ENCODE data around the gene HMGCS1.
"Not testable (repeated sequence)": the region's sequence is repeated elsewhere in the genome, so short reads cannot be mapped to it uniquely, and the experiment has no call there.

Gene HMGCS1

DNA sequence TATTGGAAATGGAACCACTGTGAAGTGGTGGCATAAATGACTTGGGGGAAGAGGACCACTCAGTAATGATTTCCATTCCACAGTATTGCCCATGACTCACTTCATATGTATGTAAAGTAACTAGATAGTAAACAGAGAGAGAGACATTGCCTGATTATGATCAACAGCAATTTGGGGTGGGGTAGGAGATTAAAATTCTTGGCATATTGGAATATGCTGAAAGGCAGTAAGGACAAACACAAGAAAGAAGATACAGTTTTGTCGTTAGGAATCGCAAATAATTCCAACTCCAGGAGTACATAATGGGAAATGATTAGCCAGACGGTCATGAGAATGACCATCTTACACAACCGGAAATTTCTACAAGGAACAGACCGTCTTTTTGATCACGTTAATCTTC is 1.5 kb upstream of the HMGCS1 start:
- in situ Hi-C loops (cut with HindIII; ENCODE audit: low sequenced_read_pairs), result no loop called here
- DNase-seq (ENCODE audit: low read depth), result no peak

DNA sequence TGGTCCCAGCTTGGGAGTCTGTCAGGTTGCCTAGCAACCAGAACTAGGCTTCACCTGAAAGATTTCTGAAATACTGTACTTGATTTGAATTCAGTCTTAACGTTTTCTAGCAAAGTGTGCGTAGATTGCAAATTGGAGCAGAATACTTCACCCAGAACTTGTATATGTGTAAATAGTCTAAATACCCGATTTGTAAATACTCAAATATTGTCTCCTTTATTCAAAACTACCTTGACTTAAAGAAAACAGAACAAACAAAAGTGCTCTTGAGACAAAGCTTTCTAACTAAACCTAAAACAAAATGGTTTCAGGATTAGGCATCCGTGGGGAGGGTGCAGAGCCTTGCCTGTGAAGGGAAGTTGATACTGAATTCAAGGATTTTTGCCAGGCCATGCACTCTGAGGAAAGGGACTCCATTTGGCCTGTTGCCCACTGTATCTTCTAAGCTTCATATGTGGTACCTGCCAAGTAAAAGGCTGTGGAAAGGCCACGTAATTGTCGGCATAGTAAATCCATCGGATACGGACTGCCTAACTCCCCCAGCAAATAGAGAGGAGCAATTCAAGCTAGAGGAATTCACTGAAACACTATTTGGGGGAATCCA is 744 bp upstream of the HMGCS1 start:
- TF ChIP-seq, protein P1, sequence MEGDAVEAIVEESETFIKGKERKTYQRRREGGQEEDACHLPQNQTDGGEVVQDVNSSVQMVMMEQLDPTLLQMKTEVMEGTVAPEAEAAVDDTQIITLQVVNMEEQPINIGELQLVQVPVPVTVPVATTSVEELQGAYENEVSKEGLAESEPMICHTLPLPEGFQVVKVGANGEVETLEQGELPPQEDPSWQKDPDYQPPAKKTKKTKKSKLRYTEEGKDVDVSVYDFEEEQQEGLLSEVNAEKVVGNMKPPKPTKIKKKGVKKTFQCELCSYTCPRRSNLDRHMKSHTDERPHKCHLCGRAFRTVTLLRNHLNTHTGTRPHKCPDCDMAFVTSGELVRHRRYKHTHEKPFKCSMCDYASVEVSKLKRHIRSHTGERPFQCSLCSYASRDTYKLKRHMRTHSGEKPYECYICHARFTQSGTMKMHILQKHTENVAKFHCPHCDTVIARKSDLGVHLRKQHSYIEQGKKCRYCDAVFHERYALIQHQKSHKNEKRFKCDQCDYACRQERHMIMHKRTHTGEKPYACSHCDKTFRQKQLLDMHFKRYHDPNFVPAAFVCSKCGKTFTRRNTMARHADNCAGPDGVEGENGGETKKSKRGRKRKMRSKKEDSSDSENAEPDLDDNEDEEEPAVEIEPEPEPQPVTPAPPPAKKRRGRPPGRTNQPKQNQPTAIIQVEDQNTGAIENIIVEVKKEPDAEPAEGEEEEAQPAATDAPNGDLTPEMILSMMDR (IDR thresholded peaks at IDR 0.05; ENCODE audit: low read depth, low read length, missing control alignments), result no peak
- in situ Hi-C loops (cut with HindIII; ENCODE audit: low sequenced_read_pairs), result no loop called here
- no peak for DNase-seq (ENCODE audit: low read depth)
- H3K4me3 ChIP-seq (ENCODE audit: low read depth, low read length), result peak overlapping the region; percentile 20

More for the DNA sequence above, 1.5 kb upstream of the HMGCS1 start:
- TF ChIP-seq, protein P1 (IDR thresholded peaks at IDR 0.05; ENCODE audit: low read depth, low read length, missing control alignments), result no peak
- no peak overlapping the region for H3K4me3 ChIP-seq (ENCODE audit: low read depth, low read length)

DNA sequence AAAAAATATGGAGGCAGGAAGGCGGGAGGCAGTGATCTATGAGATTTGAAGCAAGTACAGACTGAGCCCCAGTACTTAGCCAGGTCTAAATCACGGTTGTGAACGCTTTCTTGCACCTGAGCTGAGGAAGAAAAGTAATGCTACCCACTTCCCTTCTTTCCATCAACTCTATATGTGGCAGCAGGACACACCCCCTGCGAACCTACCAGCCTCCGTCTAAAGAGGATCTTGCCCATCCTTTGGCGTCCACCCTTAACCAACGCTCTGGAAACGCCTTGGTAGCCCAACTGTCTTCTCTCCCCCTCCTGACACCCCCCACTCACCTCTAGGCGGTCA is 545 bp downstream of the HMGCS1 start:
- TF ChIP-seq, protein P1 (IDR thresholded peaks at IDR 0.05; ENCODE audit: low read depth, low read length, missing control alignments), result no peak
- DNase-seq (ENCODE audit: low read depth), result no peak
- in situ Hi-C loops (cut with HindIII; ENCODE audit: low sequenced_read_pairs), result no loop called here
- H3K4me3 ChIP-seq (ENCODE audit: low read depth, low read length), result peak overlapping the region; percentile 97

DNA sequence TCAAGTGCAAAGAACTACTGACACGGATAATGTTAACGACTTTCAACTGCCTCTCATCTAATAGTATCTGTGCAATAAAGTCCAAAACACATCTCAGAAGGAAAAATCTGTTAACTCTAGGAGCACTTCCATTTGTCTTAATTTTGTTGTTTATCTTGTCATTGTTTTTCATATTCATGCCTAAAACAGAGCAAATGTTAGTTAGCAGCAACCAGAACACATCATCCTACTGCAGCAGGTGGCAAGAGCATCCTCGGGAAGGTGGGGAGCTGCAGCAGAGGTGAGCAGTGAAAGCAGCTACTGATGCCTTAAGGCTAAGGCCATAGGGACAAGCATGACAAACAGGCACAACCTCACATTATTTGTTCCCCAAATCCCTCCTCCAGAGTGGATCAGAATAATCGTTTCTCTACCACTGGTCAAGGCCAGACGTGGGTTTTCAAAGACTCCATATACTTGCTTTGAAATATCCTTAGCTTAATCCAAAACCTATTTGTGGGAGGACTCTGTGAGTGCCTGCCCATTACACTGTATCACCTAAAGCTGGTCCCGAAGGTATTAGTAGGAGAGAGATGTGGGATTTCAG is 1.0 kb downstream of the HMGCS1 start:
- no peak for DNase-seq (ENCODE audit: low read depth)
- in situ Hi-C loops (cut with HindIII; ENCODE audit: low sequenced_read_pairs), result no loop called here
- peak overlapping the region; percentile 97 for H3K4me3 ChIP-seq (ENCODE audit: low read depth, low read length)
- TF ChIP-seq, protein P1 (IDR thresholded peaks at IDR 0.05; ENCODE audit: low read depth, low read length, missing control alignments), result no peak

DNA sequence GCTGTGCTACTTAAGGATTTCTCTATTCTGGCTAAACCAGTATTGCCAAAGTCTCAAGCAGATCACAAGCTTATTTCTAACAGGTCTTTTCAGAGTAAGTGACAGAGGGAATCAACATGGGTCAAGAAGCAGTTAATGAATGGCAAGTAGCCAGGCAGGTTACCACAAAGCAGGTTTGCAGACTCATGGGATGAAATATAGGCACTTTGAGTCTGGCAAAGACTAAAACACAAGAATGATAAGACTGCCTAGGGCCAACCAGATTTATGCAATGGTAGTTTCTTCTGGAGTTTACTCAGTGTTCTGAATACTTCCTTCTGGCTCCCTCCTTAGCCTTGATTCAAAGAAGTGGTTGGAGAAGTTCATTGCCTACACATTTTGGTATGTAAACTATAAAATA is 3.6 kb downstream of the HMGCS1 start:
- no peak for DNase-seq (ENCODE audit: low read depth)
- H3K4me3 ChIP-seq (ENCODE audit: low read depth, low read length), result no peak overlapping the region
- in situ Hi-C loops (cut with HindIII; ENCODE audit: low sequenced_read_pairs), result no loop called here
- TF ChIP-seq, protein P1 (IDR thresholded peaks at IDR 0.05; ENCODE audit: low read depth, low read length, missing control alignments), result no peak

DNA sequence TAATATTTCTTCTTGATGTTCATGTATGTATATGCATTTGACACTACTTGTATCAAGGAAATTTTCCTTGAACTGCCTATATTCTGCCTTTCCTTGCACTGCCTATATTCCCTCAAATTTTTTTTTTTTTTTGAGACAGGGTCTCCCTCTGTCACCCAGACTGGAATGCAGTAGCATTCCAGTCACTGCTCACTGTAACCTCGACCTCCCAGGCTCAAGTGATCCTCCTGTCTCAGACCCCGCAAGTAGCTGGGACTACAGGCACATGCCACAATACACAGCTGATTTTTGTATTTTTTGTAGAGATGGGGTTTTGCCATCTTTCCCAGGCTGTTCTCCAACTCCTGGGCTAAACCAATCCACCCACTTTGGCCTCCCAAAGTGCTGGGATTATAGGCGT is 4.1 kb downstream of the HMGCS1 start:
- in situ Hi-C loops (cut with HindIII; ENCODE audit: low sequenced_read_pairs), result no loop called here
- no peak for DNase-seq (ENCODE audit: low read depth)
- H3K4me3 ChIP-seq (ENCODE audit: low read depth, low read length), result no peak overlapping the region
- TF ChIP-seq, protein P1 (IDR thresholded peaks at IDR 0.05; ENCODE audit: low read depth, low read length, missing control alignments), result no peak

DNA sequence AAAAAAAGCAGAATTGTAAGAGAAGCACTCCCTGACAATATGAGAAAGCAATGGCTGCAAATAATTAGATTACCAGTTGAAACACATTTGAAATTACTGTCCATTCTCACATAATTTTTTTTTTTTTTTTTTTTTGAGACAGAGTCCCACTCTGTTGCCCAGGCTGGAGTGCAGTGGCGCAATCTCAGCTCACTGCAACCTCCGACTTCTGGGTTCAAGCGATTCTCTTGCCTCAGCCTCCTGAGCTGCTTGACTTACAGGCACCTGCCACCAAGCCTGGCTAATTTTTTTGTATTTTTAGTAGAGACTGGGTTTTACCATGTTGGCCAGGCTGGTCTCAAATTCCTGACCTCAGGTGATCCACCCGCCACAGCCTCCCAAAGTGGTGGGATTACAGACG is 6.3 kb downstream of the HMGCS1 start:
- H3K4me3 ChIP-seq (ENCODE audit: low read depth, low read length); DNase-seq (ENCODE audit: low read depth); in situ Hi-C loops (cut with HindIII; ENCODE audit: low sequenced_read_pairs): not testable (repeated sequence)
